Inferior parietal cortex (tissue), 1 donor: ENCODE data around the gene OR51V1.
"Not testable (repeated sequence)": the region's sequence is repeated elsewhere in the genome, so short reads cannot be mapped to it uniquely, and the experiment has no call there.

Experiments
- DNase-seq: peaks from one replicate; pipeline ENCODE4 v3.0.0-alpha.2; 2016; ENCODE audit errors: extremely low spot score

OR51V1 gene, protein sequence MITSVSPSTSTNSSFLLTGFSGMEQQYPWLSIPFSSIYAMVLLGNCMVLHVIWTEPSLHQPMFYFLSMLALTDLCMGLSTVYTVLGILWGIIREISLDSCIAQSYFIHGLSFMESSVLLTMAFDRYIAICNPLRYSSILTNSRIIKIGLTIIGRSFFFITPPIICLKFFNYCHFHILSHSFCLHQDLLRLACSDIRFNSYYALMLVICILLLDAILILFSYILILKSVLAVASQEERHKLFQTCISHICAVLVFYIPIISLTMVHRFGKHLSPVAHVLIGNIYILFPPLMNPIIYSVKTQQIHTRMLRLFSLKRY

DNA sequence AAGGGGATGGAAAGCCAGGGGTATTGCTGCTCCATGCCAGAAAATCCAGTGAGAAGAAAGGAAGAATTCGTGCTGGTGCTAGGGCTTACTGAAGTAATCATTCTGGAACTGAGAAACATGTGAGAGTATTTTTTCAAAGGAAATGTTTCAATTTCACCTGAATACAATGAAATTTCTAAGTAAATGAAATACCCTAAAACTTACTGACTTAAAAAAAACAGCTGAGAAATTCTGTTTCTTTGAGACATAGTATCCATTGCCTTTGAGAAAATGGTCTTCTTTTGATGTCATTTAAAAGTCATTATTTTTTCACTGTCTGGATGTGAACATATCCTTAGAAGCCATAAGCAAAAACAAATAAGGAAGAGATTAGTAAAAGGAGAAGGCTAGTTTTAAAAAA lies at the start of gene OR51V1:
OR51V1 (minus strand) TSS at position 101 of the 400 bp plus-strand sequence; CDS start at position 101, 0 bp downstream.
- no peak for DNase-seq

DNA sequence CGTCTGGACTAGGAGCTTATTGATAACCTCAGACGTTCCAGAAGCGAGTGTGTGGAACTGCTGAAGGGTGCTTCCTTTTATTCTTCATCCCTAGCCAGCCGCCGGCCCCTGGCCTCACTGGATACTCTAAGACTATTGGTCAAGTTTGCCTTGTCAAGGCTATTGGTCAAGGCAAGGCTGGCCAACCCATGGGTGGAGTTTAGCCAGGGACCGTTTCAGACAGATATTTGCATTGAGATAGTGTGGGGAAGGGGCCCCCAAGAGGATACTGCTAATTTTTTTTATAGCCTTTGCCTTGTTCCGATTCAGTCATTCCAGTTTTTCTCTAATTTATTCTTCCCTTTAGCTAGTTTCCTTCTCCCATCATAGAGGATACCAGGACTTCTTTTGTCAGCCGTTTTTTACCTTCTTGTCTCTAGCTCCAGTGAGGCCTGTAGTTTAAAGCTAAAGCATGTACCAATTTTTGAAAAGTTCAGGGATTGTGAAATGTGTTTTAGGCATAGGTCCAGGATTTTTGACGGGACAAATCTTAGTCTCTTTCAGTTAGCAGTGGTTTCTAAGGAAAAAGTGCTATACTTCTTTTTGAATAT lies 49.4 kb upstream of the OR51V1 start, which contains the start of gene HBG1:
HBG1 (minus strand) TSS at position 51 of the 590 bp plus-strand sequence. CDS start 53 bp downstream, outside the sequence.
- not testable (repeated sequence) for DNase-seq

GRCh38 chr11:5248498-5248897 lies 48.0 kb upstream of the OR51V1 start:
- not testable (repeated sequence) for DNase-seq

- no peak for DNase-seq
Observed at GRCh38 chr11:5247472-5248192, 47.1 kb upstream of the OR51V1 start.

- DNase-seq, result no peak
Observed at GRCh38 chr11:5246772-5247471, 46.4 kb upstream of the OR51V1 start.

- DNase-seq, result no peak
Observed at GRCh38 chr11:5245155-5245554, 44.7 kb upstream of the OR51V1 start.

GRCh38 chr11:5243816-5244180 lies 43.3 kb upstream of the OR51V1 start:
- no peak for DNase-seq

DNA sequence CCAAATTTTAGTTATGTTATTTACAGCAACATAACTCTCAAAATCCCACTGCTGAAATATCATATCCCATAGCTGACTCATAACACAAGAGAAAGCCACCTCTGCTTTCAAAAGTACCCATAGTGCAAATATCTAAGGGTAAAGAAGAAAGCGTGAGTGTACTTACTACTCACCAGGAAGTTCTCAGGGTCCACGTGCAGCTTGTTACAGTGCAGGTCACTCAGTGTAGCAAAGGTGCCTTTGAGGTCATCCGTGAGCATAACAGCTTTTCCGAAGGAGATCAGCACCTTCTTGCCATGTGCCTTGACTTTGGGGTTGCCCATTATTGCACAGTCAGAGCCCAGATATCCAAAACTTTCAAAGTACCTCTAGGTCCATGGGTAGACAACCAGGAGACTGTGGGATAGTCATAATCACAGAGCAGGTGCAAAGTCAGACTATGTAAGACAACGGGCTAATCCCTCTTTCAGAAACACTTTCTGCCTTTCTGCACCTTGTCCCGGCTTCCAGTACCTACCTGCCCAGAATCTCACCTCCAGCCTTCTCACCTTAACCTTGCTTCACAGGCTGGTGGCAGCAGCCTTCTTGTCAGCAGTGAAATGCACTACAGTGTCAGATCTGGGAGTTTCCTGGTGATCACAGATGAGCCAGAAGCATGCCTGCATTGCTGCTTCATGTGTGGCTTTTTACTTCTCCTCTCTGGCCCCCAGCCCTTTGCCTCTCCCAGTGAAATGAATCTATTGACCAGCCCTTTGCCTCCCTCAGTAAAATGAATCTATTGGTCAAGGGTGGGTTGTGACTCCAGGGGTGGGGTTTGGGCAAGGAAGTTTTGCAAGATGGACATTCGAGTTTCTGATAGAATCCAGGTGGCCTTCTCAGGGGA lies 42.7 kb upstream of the OR51V1 start:
- DNase-seq, result no peak

GRCh38 chr11:5242208-5242607 lies 41.7 kb upstream of the OR51V1 start:
- DNase-seq, result no peak

- DNase-seq, result no peak
Observed at GRCh38 chr11:5241458-5241857, 41.0 kb upstream of the OR51V1 start.

- DNase-seq, result no peak
Observed at GRCh38 chr11:5240458-5240857, 40.0 kb upstream of the OR51V1 start.

- no peak for DNase-seq
Observed at GRCh38 chr11:5240056-5240455, 39.6 kb upstream of the OR51V1 start.

DNA sequence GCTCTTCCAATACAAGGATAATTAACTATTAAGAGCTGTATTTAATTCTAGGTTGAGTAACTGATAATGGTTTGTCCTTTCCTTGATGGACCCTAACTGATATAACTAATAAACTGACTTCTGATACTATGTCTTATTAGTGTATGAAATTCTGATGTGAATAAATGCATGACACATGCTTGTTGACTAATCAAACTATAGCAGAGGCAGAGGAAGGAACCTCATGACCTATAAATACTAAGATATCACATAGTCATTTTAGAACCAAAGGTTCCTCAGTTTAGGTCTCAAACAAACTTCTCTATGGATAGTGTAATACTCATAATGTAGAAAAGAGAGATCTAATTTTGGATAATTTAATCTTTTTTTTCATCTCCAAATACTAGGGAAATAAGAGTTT lies 38.6 kb upstream of the OR51V1 start:
- DNase-seq, result no peak

- DNase-seq, result no peak
Observed at GRCh38 chr11:5238486-5238885, 38.0 kb upstream of the OR51V1 start.

DNA sequence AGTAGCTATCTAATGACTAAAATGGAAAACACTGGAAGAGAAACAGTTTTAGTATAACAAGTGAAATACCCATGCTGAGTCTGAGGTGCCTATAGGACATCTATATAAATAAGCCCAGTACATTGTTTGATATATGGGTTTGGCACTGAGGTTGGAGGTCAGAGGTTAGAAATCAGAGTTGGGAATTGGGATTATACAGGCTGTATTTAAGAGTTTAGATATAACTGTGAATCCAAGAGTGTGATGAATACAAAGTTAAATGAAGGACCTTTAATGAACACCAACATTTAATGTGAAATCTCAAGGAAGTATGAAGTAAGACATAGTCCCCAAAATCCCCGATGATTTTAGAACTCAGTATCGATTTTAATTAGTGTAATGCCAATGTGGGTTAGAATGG lies 36.9 kb upstream of the OR51V1 start:
- DNase-seq, result no peak

- no peak for DNase-seq
Observed at GRCh38 chr11:5235364-5236095, 35.0 kb upstream of the OR51V1 start.

DNA sequence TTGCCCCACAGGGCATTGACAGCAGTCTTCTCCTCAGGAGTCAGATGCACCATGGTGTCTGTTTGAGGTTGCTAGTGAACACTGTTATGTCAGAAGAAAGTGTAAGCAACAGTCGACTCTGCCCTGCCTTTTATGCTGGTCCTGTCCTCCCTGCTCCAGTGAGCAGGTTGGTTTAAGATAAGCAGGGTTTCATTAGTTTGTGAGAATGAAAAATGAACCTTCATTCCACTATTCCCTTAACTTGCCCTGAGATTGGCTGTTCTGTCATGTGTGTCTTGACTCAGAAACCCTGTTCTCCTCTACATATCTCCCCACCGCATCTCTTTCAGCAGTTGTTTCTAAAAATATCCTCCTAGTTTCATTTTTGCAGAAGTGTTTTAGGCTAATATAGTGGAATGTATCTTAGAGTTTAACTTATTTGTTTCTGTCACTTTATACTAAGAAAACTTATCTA lies 33.9 kb upstream of the OR51V1 start, which contains the start of gene HBD:
HBD (minus strand) TSS at position 103 of the 454 bp plus-strand sequence; CDS start at position 53, 50 bp downstream.
- DNase-seq, result no peak

GRCh38 chr11:5233307-5233706 lies 32.8 kb upstream of the OR51V1 start:
- no peak for DNase-seq

- DNase-seq, result no peak
Observed at GRCh38 chr11:5232821-5233220, 32.3 kb upstream of the OR51V1 start.

- DNase-seq, result no peak
Observed at GRCh38 chr11:5232176-5232575, 31.7 kb upstream of the OR51V1 start.
